SU-DHL-6 (cell line): ENCODE measurements around the gene KHDC4.

Experiments used
- EZH2phosphoT487 ChIP-seq: fragments of 200-600 bp; sonication (generic), shearing (Covaris generic); conservative IDR thresholded peaks from 2 replicates; pipeline ENCODE4 v1.6.1; 2018; ENCODE audit warnings: mild to moderate bottlenecking, antibody characterized with exemption, low read length, moderate library complexity, mixed read lengths
- TF ChIP-seq, protein P1 (sequence below): fragments of 200-600 bp; sonication (generic); IDR thresholded peaks from one replicate; pipeline ENCODE4 v1.5.1; 2017; ENCODE audit warnings: antibody characterized with exemption, mild to moderate bottlenecking, low read length, moderate library complexity; ENCODE audit not compliant: insufficient read depth, poor library complexity, severe bottlenecking

DNA sequence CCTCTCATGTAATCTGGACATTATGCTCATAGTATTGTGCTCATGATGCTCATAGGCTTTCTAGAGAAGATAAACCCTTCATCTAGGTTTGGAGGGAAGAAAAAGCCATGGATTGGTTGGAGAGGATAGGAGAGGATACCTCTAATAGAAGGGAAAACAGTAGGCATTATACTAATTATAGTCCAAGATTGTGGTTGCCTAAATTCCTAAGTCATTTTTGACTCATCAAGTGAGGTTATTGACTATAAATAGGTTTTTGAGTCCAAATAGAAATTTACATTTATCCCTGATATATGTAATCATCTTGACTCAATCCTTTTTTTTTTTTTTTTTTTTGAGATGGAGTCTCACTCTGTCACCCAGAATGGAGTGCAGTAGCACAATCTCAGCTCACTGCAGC lies 69.8 kb downstream of the KHDC4 start:
- TF ChIP-seq, protein P1, sequence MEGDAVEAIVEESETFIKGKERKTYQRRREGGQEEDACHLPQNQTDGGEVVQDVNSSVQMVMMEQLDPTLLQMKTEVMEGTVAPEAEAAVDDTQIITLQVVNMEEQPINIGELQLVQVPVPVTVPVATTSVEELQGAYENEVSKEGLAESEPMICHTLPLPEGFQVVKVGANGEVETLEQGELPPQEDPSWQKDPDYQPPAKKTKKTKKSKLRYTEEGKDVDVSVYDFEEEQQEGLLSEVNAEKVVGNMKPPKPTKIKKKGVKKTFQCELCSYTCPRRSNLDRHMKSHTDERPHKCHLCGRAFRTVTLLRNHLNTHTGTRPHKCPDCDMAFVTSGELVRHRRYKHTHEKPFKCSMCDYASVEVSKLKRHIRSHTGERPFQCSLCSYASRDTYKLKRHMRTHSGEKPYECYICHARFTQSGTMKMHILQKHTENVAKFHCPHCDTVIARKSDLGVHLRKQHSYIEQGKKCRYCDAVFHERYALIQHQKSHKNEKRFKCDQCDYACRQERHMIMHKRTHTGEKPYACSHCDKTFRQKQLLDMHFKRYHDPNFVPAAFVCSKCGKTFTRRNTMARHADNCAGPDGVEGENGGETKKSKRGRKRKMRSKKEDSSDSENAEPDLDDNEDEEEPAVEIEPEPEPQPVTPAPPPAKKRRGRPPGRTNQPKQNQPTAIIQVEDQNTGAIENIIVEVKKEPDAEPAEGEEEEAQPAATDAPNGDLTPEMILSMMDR, result no peak
- no peak for TF ChIP-seq EZH2phosphoT487
